HL-60/S4 treated with phorbol 12-myristate 13-acetate at 8.2 ng/mL for 4 days and 3 days (cell line): ENCODE data around the gene TNFRSF1B.

Source experiments
- in situ Hi-C: fragments of 300-500 bp; cut with MboI; formaldehyde crosslinking; loops from 2 replicates; pipeline ENCODE4 v1.15.0; 2022; ENCODE audit warnings: low sequenced_read_pairs

The TNFRSF1B gene

DNA sequence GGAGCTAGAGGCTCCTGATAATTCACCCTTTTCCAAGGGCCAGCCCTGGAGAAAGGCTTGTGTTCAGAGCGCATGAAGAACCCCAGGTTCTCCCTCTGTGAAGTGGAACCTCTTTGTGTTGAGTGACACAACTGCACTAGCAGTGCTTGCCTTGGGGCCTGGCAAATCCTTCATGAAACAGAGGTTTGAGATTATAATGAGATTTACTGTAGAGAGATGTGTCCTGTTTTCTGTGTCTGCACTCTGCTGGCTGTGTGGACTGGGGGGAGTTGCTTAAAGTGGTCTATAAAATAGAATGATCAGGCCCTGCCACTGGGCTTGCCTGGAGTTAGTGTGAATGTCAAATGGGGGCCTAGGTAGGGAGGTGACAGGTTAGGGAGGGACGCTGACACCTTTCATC is 11.5 kb upstream of the TNFRSF1B start:
- in situ Hi-C loops: no loop called here

DNA sequence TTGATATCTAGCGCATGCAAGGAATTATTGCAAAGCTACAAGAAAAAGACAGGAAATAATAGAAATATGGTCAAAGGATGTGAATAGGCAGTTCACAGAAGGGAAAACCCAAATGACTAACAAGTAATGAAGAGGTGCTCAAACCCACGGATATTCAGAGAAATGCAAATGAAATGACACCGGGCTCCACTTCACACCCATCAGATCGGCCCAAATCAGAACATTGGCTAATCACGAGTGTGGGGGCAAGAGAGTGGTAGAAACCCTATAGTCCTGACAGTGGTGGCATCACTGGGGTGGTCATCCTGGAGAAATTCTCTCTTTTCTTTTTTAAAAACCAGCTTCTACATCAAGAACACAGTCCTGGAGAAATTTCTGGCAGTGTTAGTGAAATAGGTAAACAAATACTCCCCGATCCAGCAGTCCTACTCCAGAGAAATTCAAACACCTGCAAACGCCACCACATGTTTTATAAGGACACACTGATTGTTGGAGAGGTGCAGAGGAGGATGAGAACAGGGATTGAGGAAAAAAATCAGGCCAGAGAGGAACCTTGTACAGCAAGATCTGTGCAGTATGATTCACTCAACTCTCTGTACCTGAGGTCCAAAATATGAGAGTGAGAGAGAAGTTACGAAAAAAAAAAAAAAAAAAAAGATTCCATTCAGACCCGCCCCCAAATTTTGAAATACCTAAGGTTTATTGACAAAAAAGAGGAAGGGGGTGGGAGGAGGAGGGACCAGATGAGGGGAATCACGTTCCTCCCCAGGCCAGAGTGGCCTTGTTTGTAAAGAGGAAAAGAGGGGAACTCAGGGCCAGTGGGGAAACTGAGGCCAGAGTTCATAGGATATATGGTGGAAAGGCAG is 9.2 kb upstream of the TNFRSF1B start:
- in situ Hi-C loops: no loop called here

DNA sequence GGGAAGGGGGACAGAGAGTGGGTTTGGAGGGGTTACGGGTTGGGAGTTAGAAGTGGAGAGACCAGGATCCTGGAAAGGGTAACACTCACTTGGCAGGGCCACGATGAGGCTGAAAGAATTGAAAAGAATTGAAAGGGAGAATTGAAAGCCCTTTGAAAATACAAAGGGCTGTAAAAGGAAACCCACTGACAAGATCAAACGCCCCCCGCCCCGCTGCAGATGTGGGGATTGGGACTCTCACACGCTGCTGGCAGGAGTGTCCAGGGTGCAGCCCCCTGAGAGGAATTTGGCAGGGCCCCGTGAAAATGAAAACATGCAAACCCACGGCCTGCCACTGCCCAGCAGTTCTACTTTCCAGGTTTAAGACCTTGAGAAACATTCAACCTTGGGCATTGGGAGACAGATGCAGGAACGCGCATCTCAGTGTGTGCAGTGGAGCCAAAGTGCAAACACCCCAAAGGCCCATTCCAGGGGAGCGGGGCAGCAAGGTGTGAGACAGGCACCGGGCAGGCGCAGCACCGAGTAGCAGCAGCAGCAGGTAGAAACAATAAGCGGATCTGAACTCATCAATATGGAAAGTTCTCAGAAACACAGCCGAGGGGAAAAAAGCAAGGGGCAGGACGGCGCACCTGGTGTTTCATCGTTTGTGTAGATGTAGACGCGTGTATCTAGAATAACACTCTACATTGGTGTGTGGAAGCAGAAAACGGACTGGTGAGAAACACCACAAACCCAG is 8.3 kb upstream of the TNFRSF1B start:
- in situ Hi-C loops: no loop called here

DNA sequence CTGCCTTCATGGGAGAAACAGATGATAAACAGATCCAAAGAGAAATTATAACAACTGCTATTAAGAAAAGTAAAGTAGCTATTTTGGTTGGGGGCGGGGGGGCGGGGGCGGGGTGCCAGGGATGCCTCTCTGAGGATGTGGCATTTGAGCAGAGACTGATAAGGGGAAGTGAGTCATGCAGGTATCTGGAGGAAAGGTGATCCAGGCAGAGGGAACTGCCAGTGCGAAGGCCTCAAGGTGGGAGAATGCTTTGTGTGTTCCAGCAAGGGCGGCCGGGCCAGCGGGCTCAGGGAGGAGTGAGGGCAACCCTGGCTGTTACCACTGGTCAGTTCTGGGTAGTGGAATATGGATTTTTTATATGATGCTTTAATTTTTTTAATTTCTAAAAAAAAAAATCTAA is 7.0 kb upstream of the TNFRSF1B start:
- in situ Hi-C loops: no loop called here

DNA sequence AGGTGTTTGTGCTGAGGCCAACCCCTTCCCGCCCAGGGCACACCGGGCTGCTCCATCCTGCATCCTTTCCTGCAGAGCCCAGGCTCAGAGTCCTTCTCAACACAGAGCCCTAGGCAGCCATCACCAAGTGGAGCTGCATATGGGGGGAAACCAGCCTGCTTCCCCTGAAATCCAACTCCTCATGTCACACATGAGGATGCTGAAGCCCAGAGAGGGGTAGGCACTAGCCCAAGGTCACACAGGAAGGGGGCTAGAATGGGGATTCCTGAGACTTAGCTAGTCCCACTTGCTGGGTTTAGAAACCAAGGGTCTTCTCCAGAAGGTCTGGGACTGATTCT is 5.5 kb upstream of the TNFRSF1B start:
- in situ Hi-C loops: no loop called here

DNA sequence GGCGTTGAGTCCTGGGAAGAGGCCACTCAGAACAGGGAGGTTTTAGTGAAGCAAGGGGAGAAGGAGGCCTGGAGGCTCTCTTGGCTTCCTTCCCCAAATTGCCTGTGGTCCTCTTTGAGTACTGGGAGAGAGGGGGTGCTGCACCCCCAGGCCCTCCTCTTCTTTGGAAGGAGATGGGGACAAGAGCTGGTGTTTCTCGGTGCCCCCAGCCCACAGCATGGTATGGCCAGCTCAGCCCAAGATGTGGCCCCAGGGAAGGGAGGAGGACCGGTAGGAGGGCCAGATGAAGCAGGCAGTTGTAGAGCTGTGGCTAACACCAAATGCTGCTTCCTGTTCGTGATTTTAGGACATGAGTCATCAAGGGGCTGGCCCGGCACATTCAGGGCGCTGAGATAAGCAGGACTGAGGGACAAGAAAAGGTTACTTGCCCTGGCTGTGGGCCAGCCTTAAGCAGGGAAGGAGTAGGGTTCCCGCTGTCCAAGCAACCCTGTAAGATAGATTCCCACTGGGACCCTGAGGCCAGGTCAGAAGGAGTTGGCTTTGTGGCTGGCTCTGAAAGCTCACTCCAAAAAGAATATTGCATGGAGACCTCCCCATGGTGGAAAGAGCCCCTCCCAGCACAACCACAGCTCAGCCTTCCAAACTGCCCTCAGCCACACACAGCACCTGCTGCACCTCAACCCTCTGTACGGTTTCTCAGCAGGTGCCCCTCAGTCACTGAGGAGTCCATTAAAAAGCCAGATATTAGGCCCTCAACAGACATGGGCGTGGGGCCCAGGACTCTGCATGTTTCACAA is 4.9 kb upstream of the TNFRSF1B start:
- in situ Hi-C loops: no loop called here

DNA sequence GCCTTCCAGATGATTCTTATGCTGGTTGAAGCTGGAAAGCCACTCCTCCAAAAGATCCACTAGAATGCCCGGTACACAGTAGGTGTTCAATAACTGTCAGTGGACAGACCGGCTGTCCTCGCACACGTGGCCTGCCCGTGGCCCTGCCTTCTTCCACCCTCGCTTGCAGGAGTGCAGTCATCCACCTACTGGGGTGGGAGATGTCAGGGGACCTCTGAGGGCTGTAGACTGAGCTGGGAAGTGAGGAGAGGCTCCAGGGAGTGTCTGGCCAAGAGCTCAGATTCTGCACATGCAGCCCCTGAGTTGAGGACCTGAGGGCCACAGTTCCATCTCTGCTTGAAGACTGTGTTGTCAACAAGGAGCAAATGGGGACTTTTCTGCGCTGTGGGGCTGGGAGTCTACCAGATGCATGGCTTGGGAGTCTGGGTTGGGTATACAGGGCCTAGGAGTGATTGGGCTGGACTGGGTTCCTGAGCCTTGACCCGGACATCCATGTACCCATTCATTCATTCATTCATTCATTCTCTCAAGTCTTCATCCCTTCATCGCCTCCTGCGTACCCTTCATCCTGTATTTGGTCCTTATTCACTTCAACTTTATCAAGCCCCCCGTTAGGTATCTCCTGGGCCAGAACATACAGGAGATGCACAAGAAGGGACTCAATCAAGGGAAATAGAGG is 4.2 kb upstream of the TNFRSF1B start:
- in situ Hi-C loops: no loop called here

DNA sequence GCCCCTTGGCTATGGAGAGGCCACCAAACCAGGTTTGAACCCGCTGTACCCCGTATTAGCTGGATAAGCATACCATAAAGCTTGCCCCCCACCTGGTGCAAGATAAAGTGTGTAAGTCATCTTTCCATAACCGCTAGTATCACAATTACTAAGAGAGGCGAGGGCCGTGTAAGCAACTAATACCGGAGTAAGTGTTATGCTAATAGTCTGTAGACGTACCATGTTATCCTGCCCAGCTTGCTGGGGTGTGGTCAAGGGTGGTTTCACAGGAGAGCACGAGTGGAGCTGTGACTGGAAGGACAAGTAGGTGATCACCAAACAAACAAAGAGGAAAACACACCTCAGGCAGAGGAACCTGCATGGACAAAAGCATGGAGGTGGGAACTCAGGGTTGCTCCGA is 3.6 kb upstream of the TNFRSF1B start:
- in situ Hi-C loops: no loop called here

DNA sequence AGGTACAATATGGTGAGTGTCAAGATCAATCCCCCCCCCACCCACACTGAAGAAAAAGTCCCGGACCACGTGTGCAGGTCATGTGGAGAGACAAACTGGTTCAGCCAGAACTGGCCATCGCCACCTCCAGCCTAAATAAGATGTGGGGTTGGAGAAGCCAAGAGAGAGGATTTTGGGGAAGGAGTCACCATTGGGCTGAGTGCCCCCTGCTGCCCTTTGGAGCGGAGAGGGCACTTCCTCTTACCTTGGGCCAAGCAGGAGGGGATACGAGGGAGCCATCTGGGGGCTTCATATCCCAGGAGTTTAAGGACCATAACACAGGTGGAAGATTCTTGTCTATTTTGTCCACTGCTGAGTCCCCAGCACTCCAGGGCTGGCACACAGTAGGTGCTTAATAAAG is 2.6 kb upstream of the TNFRSF1B start:
- in situ Hi-C loops: no loop called here

DNA sequence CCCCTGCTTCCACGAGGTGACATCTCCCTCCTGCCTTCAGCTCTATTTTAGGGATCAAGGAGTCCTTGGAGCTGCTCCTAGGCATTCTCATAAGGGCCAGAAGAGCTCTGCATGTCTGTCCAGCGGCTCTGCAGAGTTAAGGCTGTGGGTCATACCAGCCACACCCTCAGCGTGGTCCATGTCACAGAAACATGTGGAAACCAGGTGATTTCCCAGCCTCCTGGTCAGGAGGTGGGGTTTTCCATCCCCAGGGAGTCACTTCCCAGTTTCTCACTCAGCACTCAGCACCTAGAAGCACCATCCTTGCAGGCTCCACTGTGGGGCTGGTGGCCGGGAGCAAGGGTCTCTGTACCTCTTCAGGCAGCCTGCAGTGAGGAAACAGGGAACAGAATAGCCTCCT is 1.4 kb upstream of the TNFRSF1B start:
- in situ Hi-C loops: no loop called here

DNA sequence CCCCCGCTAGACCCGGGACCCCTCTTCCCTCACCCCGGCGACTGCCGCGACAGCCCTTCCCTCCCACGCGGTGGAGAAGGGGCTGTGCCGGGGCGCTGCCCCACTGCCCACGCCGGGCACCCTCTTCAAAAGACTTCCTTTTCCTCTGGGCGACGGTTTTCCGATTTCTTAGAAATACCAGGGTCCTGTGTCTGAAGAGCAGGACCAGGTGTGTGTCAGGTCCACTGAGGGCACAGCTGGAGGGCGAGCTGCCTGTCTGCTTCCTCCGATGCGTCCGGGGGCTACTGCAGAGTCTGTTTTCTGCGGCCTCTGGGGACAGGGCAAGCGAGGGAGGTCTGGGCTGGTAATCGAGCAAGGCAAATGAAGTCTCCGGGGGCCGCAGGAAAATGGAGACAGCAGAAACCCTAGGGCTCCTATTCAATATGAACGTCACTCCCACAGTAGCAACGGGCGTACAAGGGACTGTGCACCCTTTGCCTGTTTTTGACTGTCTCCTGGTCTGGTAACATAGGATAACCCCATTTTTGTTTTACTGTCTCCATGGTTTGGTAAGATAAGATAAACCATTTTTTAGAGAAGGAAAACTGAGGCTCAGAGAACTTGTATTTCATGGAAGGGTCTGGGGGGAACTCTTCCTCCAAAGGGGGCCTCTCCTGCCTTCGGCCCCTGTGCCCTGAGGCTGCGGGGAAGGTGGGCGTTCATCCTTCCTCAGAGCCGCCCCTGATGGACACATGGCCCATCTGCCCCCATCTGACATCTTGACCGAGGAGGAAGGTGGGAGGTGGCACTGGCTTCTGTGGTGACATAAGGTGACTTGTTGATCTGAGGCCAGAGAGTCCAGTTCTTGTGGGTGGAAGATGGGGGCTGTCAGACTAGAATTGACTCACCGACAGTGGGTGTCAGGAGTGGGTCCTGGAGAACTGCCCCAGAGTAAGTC is 970 bp downstream of the TNFRSF1B start:
- in situ Hi-C loops: no loop called here

DNA sequence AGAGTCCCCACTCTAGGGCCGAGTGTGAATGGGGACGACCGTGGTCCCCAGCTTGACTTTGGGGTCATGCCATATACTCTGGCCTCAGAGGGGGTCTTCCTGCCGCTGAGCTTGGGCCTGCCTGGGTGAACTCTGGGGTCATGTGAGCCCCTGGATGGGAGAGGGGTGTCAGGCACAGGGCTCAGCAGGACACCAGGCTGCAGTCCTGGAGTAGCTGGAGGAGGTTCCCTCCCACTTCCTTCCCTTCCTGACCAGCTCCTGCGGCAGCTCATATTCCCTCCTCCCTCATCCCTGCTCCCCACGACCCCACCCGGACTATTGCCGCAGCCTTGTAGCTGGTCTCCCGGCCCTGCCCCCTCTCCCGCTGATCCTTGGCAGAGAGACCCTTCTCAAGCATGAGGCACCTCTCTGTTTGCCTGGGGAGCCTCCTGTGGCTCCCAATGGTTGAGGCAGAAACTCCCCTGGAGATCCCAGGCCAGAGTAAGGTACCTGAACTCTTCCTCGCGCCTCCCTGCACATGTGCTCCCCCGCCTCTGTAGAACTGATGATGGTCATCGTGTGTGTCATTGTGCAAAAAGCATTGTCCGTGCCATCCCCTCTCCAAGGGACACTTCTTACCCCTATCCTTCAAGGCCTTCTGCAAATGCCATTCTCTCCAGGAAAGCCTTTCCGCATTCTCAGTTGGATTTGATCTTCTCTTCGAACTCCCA is 1.8 kb downstream of the TNFRSF1B start:
- in situ Hi-C loops: no loop called here

DNA sequence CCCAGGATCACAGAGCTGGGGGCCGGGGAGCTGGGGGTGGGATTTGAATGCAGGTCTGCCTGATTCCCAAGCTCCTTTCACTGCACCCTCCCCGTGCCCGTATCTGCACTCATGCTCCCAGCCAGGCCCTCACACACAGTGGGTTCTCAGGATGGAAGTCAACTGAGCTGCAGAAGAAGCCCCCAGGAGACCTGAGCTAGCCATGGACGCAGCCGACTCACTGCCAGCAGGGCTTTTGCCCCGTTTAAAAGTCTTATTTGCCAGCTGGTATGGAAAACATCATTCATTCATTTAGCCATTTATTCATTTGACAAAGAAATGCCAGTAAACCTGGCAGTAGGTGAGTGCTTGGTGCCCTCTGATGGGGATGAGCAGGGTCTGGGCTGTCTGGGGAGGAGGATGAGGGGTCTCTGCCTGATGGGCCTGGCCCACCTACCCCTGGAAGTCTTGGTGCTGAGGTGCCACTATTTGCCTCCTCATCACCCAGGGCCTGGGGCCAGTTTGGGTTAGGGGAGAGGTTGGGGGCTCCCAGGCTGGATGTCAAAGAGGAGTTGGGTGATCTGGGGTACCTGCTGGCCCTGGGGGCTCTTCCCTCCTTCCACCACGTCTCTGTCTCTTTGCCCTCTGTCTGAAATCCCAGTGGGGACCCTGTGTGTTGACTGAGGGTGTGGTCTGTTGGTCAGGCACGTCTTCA is 2.8 kb downstream of the TNFRSF1B start:
- in situ Hi-C loops: no loop called here

DNA sequence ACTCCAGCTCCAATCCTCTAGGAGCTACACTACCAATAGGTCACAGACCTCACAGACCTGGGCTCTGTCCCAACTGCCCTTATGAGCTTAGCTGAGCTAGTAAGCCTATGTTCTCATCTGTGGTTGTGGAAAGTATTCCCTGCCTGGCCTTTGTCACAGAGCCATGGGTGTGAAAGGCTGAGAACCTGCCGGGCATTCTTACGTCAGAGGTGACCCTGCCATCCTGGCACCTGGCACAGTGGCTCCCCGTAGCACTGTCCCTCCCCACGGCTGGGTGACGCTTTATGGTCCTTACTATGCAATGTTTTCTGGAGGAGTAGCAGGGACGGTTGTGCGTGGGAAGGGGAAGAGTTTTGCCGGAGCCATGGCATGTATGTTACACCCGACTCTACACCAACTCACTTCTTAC is 3.5 kb downstream of the TNFRSF1B start:
- in situ Hi-C loops: no loop called here

DNA sequence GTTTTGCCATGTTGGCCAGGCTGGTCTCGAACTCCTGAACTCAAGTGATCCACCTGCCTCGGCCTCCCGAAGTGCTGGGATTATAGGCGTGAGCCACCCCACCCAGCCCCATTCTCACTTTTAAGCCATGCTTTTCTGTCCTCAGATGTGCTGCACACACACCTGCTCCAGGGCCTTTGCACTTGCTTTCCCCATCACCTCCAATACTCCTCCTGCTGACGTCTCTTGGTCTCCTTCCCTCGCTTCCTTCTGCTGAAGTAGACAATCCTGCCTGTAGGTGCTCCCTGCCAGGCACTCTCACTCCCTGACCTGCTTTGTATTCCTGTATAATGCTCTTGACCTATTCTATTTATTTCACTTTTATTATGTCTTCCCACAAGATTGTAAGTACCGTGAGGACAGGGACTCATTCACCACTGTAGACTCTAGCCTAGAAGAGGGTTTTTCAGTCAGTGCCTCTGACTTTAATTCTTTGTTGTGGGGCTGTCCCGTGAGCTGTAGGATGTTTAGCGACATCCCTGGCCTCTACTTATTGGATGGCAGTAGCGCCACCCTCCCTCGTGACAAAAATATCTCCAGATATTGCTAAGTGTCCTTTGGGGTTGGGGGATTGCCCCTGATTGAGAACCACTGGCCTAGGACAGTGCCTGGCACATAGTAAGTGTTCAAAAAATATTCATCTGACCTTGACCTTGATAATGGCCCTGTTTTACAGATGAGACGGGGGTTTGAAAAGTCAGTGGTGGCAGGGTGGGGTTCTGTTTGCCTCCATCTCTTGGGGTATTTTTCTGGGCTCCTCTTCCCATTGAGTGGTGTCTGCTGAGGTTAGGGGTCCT is 4.6 kb downstream of the TNFRSF1B start:
- in situ Hi-C loops: no loop called here

DNA sequence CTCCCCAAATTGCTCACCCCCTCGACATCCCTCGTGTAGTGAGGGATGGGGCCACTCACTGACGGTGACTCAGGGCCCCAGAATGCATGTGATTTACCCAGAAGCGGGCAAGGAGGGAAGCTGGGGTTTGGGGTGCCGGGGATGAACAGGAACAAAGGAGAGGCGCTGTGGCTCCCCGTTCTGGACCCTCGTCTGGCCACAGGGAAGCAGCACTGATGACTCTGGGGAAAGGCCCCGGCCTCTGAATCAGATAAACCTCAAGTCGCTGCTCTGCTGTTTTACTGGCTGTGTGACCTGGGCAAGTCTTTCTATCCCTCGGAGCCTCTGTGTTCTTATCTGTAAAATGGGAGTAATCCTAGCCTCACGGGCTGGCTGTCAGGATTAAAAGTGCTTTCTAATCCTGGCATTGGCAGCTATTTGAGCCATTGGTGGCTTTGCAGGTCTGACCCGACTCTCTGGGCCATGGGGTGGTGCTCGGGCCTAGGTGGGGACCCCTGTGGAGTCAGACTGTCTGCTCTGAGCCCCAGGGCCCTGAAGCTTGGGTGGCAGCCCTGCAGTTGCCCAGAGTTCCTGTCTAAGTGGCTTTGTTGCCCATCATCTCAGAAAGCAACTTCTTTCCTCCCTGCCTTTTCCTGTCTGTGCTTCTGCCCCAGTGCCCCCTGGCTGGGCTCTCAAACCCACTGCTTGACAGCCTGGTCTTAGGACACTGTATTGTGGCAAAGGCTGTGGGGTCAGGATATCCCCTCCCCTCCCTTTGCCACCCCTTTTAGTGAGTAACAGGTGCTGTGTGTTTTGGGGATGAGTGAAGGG is 5.5 kb downstream of the TNFRSF1B start:
- in situ Hi-C loops: no loop called here

DNA sequence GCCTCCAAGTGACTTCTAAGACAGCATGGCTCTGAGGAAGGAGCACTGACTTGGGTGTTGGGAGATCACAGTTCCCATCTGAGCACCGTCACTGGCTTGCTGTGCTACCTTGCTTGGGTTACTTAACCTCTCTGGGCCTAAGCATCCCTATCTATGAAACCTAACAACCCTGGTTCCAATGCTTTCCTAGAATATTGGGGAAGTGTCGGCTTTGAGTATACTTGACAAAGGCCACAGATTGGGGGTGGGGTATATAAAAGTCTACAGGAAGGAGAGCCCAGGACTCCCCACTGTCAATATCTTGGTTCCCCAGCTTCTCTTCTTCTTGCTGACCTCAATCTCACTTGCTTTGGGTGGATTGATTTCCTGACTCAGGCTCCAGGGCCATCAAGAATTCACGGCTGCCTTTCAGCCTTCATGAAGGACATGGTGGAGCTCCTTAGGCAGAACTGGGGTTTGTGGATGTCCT is 6.3 kb downstream of the TNFRSF1B start:
- in situ Hi-C loops: no loop called here
